Activated effector memory CD4-positive, alpha-beta T cell treated with anti-CD3 and anti-CD28 coated beads, Interleukin-2, amount 50 U/mL, for 16 hours (primary cell): ENCODE data around the gene KLHL17.

ENCODE experiments used
- DNase-seq: peaks from one replicate; pipeline ENCODE4 v3.0.0-alpha.2; 2020

The KLHL17 gene

GRCh38 chr1:952603-953002 lies 7.8 kb upstream of the KLHL17 start:
- DNase-seq: no peak

GRCh38 chr1:953524-954320 lies 6.7 kb upstream of the KLHL17 start:
- DNase-seq: no peak

GRCh38 chr1:954927-955326 lies 5.5 kb upstream of the KLHL17 start:
- DNase-seq: no peak

GRCh38 chr1:955474-955873 lies 4.9 kb upstream of the KLHL17 start:
- DNase-seq: no peak

GRCh38 chr1:956636-957035 lies 3.7 kb upstream of the KLHL17 start:
- no peak for DNase-seq

- DNase-seq: peak; percentile 98
These were observed 1.3 kb upstream of the KLHL17 start, which contains the start of gene NOC2L for GRCh38 chr1:958823-959730. NOC2L (minus strand) TSS chr1:959256; CDS start chr1:959240, 16 bp downstream.

GRCh38 chr1:959731-960362 lies 537 bp upstream of the KLHL17 start:
- peak; percentile 73 for DNase-seq

- DNase-seq: no peak
These were observed 817 bp downstream of the KLHL17 start for GRCh38 chr1:961132-961669.

- no peak for DNase-seq
These were observed 2.3 kb downstream of the KLHL17 start for GRCh38 chr1:962381-963300.

GRCh38 chr1:963301-963651 lies 2.9 kb downstream of the KLHL17 start:
- no peak for DNase-seq

GRCh38 chr1:963746-964525 lies 3.6 kb downstream of the KLHL17 start:
- DNase-seq: no peak

- no peak for DNase-seq
These were observed 4.5 kb downstream of the KLHL17 start for GRCh38 chr1:964691-965525.

GRCh38 chr1:965526-966134 lies 5.2 kb downstream of the KLHL17 start:
- DNase-seq: no peak

- DNase-seq: peak; percentile 70
These were observed 5.8 kb downstream of the KLHL17 start, which contains the start of gene PLEKHN1 for GRCh38 chr1:966135-966703. PLEKHN1 (plus strand) TSS chr1:966482; CDS start chr1:966532, 50 bp downstream.

GRCh38 chr1:966704-967300 lies 6.4 kb downstream of the KLHL17 start:
- DNase-seq: peak; percentile 93

- no peak for DNase-seq
These were observed 7.3 kb downstream of the KLHL17 start for GRCh38 chr1:967466-968343.

- no peak for DNase-seq
These were observed 9.0 kb downstream of the KLHL17 start for GRCh38 chr1:969260-969855.
